HEK293 (cell line): Measurements from ENCODE around the gene ASTN2.

Source experiments
- CTCF ChIA-PET: fragments of 350-600 bp; formaldehyde crosslinking; extraction: SDS; loops from one replicate; lab custom pipeline; 2021; ENCODE audit warnings: antibody characterized with exemption; lab: Yijun Ruan, JAX
- POLR2A ChIA-PET: fragments of 300-600 bp; formaldehyde crosslinking; extraction: SDS; loops from one replicate; lab custom pipeline; 2020; ENCODE audit warnings: antibody characterized with exemption, inconsistent platforms; lab: Yijun Ruan, JAX
- H3K27ac ChIP-seq: fragments of 200-500 bp; sonication (Bioruptor generic); 2 replicates; pipeline ENCODE4 v1.5.1; 2014; ENCODE audit warnings: low read depth, low read length, control low read depth, inconsistent platforms; ENCODE audit errors: extremely low read depth
- H3K36me3 ChIP-seq, 2 experiments: fragments of 200-500 bp in 1 of 2; sonication (Bioruptor generic) in 1 of 2; 1 replicate in 1 of 2; 2 replicates in 1 of 2; pipeline ENCODE4 v1.5.1; 2014 to 2017; ENCODE audit warnings: inconsistent platforms in 2 of 2, low read length in 2 of 2; ENCODE audit not compliant: control insufficient read depth in 2 of 2, insufficient read depth in 1 of 2
- H3K4me1 ChIP-seq: fragments of 200-500 bp; sonication (Bioruptor generic); 2 replicates; pipeline ENCODE4 v1.5.1; 2014; ENCODE audit warnings: mild to moderate bottlenecking, low read length, inconsistent platforms; ENCODE audit not compliant: control insufficient read depth, insufficient read depth
- H3K4me3 ChIP-seq: 2 replicates; pipeline ENCODE4 v1.5.1; 2011; ENCODE audit warnings: low read depth, mild to moderate bottlenecking, control low read depth, low read length, moderate library complexity
- H3K9me3 ChIP-seq: fragments of 200-500 bp; sonication (Bioruptor generic); 2 replicates; pipeline ENCODE4 v1.5.1; 2014; ENCODE audit warnings: low read depth, low read length, inconsistent platforms; ENCODE audit not compliant: control insufficient read depth, insufficient read depth
- KLF16 ChIP-seq: fragments of 450-650 bp; formaldehyde crosslinking; IDR thresholded peaks from 2 replicates; pipeline ENCODE4 v1.5.1; 2017; ENCODE audit warnings: missing biosample characterization, missing genetic modification characterization
- PRDM10 ChIP-seq: fragments of 450-650 bp; formaldehyde crosslinking; IDR thresholded peaks from 2 replicates; pipeline ENCODE4 v1.5.1; 2016; ENCODE audit warnings: missing biosample characterization, missing genetic modification characterization
- SALL2 ChIP-seq: fragments of 450-650 bp; formaldehyde crosslinking; IDR thresholded peaks from 2 replicates; pipeline ENCODE4 v1.5.0; 2017; ENCODE audit warnings: missing biosample characterization, mild to moderate bottlenecking, missing genetic modification characterization, borderline replicate concordance
- ZNF24 ChIP-seq: fragments of 450-650 bp; formaldehyde crosslinking; IDR thresholded peaks from 2 replicates; pipeline ENCODE4 v1.5.1; 2016; ENCODE audit warnings: missing biosample characterization, missing genetic modification characterization
- ZNF585B ChIP-seq: fragments of 450-650 bp; formaldehyde crosslinking; IDR thresholded peaks from 2 replicates; pipeline ENCODE4 v1.5.1; 2016; ENCODE audit warnings: missing biosample characterization, missing genetic modification characterization
- ZNF610 ChIP-seq: fragments of 450-650 bp; formaldehyde crosslinking; IDR thresholded peaks from 2 replicates; pipeline ENCODE4 v1.5.1; 2016; ENCODE audit warnings: missing biosample characterization, missing genetic modification characterization, borderline replicate concordance
- ZNF621 ChIP-seq: fragments of 450-650 bp; formaldehyde crosslinking; IDR thresholded peaks from 2 replicates; pipeline ENCODE4 v1.5.1; 2017; ENCODE audit warnings: missing biosample characterization, missing genetic modification characterization
- ZNF626 ChIP-seq: fragments of 450-650 bp; sonication (Bioruptor Pico); formaldehyde crosslinking; IDR thresholded peaks from 2 replicates; pipeline ENCODE4 v1.5.1; 2018; ENCODE audit warnings: missing biosample characterization, missing genetic modification characterization, inconsistent platforms
- ZNF660 ChIP-seq: fragments of 450-650 bp; IDR thresholded peaks from 2 replicates; pipeline ENCODE4 v1.5.1; 2018; ENCODE audit warnings: missing biosample characterization, mild to moderate bottlenecking, missing genetic modification characterization
- ZNF664 ChIP-seq: fragments of 450-650 bp; formaldehyde crosslinking; IDR thresholded peaks from 2 replicates; pipeline ENCODE4 v1.5.1; 2016; ENCODE audit warnings: missing biosample characterization, missing genetic modification characterization
- TF ChIP-seq, protein P1 (sequence below): fragments of 450-650 bp; formaldehyde crosslinking; IDR thresholded peaks from 2 replicates; pipeline ENCODE4 v1.5.1; 2016; ENCODE audit warnings: missing biosample characterization, missing genetic modification characterization
- TF ChIP-seq, protein P2 (sequence below): fragments of 450-650 bp; formaldehyde crosslinking; IDR thresholded peaks from 2 replicates; pipeline ENCODE4 v1.5.1; 2017; ENCODE audit warnings: missing biosample characterization, missing genetic modification characterization
- TF ChIP-seq, protein P3 (sequence below): fragments of 450-650 bp; formaldehyde crosslinking; IDR thresholded peaks from 2 replicates; pipeline ENCODE4 v1.5.0; 2017; ENCODE audit warnings: missing biosample characterization, missing genetic modification characterization, borderline replicate concordance
- TF ChIP-seq, protein P4 (sequence below): fragments of 450-650 bp; formaldehyde crosslinking; IDR thresholded peaks from 2 replicates; pipeline ENCODE4 v1.5.1; 2017; ENCODE audit warnings: missing biosample characterization, missing genetic modification characterization
- TF ChIP-seq, protein P5 (sequence below): fragments of 450-650 bp; IDR thresholded peaks from 2 replicates; pipeline ENCODE4 v1.5.1; 2018; ENCODE audit warnings: missing biosample characterization, missing genetic modification characterization
- TF ChIP-seq, protein P6 (sequence below): fragments of 450-650 bp; formaldehyde crosslinking; IDR thresholded peaks from 2 replicates; pipeline ENCODE4 v1.5.1; 2016; ENCODE audit warnings: missing biosample characterization, missing genetic modification characterization

ASTN2 gene

GRCh38 chr9:116432051-116432450, 982.8 kb downstream of the ASTN2 start:
- no peaks in the 10 kb centered on the region for H3K4me1 ChIP-seq
- no peak overlapping the region for H3K27ac ChIP-seq
- H3K4me3 ChIP-seq = no peak overlapping the region
- ChIA-PET CTCF (no interaction called here), POLR2A (no interaction called here)
- TF ChIP-seq, protein P1, sequence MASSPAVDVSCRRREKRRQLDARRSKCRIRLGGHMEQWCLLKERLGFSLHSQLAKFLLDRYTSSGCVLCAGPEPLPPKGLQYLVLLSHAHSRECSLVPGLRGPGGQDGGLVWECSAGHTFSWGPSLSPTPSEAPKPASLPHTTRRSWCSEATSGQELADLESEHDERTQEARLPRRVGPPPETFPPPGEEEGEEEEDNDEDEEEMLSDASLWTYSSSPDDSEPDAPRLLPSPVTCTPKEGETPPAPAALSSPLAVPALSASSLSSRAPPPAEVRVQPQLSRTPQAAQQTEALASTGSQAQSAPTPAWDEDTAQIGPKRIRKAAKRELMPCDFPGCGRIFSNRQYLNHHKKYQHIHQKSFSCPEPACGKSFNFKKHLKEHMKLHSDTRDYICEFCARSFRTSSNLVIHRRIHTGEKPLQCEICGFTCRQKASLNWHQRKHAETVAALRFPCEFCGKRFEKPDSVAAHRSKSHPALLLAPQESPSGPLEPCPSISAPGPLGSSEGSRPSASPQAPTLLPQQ (tag by site-specific recombination) = no peak
- TF ChIP-seq ZNF660 (no peak), ZNF585B (tag by site-specific recombination) (no peak), ZNF610 (tag by site-specific recombination) (no peak), ZNF626 (tag by site-specific recombination) (no peak), SALL2 (no peak), ZNF664 (no peak), PRDM10 (tag by site-specific recombination) (no peak), KLF16 (tag by site-specific recombination) (no peak), ZNF24 (tag by site-specific recombination) (no peak), ZNF621 (tag by site-specific recombination) (no peak)
- TF ChIP-seq, protein P2, sequence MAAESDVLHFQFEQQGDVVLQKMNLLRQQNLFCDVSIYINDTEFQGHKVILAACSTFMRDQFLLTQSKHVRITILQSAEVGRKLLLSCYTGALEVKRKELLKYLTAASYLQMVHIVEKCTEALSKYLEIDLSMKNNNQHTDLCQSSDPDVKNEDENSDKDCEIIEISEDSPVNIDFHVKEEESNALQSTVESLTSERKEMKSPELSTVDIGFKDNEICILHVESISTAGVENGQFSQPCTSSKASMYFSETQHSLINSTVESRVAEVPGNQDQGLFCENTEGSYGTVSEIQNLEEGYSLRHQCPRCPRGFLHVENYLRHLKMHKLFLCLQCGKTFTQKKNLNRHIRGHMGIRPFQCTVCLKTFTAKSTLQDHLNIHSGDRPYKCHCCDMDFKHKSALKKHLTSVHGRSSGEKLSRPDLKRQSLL (tag by site-specific recombination) = no peak
- TF ChIP-seq, protein P3, sequence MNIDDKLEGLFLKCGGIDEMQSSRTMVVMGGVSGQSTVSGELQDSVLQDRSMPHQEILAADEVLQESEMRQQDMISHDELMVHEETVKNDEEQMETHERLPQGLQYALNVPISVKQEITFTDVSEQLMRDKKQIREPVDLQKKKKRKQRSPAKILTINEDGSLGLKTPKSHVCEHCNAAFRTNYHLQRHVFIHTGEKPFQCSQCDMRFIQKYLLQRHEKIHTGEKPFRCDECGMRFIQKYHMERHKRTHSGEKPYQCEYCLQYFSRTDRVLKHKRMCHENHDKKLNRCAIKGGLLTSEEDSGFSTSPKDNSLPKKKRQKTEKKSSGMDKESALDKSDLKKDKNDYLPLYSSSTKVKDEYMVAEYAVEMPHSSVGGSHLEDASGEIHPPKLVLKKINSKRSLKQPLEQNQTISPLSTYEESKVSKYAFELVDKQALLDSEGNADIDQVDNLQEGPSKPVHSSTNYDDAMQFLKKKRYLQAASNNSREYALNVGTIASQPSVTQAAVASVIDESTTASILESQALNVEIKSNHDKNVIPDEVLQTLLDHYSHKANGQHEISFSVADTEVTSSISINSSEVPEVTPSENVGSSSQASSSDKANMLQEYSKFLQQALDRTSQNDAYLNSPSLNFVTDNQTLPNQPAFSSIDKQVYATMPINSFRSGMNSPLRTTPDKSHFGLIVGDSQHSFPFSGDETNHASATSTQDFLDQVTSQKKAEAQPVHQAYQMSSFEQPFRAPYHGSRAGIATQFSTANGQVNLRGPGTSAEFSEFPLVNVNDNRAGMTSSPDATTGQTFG = no peak
- TF ChIP-seq, protein P4, sequence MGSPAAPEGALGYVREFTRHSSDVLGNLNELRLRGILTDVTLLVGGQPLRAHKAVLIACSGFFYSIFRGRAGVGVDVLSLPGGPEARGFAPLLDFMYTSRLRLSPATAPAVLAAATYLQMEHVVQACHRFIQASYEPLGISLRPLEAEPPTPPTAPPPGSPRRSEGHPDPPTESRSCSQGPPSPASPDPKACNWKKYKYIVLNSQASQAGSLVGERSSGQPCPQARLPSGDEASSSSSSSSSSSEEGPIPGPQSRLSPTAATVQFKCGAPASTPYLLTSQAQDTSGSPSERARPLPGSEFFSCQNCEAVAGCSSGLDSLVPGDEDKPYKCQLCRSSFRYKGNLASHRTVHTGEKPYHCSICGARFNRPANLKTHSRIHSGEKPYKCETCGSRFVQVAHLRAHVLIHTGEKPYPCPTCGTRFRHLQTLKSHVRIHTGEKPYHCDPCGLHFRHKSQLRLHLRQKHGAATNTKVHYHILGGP (tag by site-specific recombination) = no peak
- TF ChIP-seq, protein P5, sequence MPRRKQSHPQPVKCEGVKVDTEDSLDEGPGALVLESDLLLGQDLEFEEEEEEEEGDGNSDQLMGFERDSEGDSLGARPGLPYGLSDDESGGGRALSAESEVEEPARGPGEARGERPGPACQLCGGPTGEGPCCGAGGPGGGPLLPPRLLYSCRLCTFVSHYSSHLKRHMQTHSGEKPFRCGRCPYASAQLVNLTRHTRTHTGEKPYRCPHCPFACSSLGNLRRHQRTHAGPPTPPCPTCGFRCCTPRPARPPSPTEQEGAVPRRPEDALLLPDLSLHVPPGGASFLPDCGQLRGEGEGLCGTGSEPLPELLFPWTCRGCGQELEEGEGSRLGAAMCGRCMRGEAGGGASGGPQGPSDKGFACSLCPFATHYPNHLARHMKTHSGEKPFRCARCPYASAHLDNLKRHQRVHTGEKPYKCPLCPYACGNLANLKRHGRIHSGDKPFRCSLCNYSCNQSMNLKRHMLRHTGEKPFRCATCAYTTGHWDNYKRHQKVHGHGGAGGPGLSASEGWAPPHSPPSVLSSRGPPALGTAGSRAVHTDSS (tag by site-specific recombination) = no peak
- TF ChIP-seq, protein P6, sequence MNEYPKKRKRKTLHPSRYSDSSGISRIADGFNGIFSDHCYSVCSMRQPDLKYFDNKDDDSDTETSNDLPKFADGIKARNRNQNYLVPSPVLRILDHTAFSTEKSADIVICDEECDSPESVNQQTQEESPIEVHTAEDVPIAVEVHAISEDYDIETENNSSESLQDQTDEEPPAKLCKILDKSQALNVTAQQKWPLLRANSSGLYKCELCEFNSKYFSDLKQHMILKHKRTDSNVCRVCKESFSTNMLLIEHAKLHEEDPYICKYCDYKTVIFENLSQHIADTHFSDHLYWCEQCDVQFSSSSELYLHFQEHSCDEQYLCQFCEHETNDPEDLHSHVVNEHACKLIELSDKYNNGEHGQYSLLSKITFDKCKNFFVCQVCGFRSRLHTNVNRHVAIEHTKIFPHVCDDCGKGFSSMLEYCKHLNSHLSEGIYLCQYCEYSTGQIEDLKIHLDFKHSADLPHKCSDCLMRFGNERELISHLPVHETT (tag by site-specific recombination) = no peak
- H3K9me3 ChIP-seq = no peaks in the 10 kb centered on the region
- no peaks in the 10 kb centered on the region for H3K36me3 ChIP-seq
